ENCODE measurements around the gene PLEKHA5. TPM values are rescaled to one million over a fixed set of nuclear protein-coding genes. Genes with fewer than 3 reads are reported as not detected.
A peak's percentile ranks its signal among the peaks of the same experiment; 100 is the strongest.

The PLEKHA5 gene
- total and polyA plus RNA-seq, 4 donors, result 4.9 to 88.5 (median 20.9) TPM

GRCh38 chr12:19189522-19189921 is 60.0 kb downstream of the PLEKHA5 start:
- peaks cover 0 to 17% (median 6%) of the 10 kb centered on the region in 5 donors for H3K4me1 ChIP-seq (ENCODE audit: control insufficient read depth in 5 of 5, insufficient read depth in 5 of 5, low read length in 5 of 5)
- no peak overlapping the region for H3K4me3 ChIP-seq
- DNase-seq, result no peak
- no peak for TF ChIP-seq CTCF (IDR thresholded peaks at IDR 0.05; ENCODE audit: control extremely low read depth, extremely low read depth)
- 70 to 87% methylated on average over 1 of the region's 1 CpG for WGBS, 2 donors
- ATAC-seq (ENCODE audit: insufficient read depth, low FRiP score), result no peak
- no peaks in the 10 kb centered on the region for H3K27me3 ChIP-seq (ENCODE audit: control insufficient read depth in 3 of 3, insufficient read depth in 3 of 3, low read length in 2 of 3)
- no peaks in the 10 kb centered on the region for H3K36me3 ChIP-seq (ENCODE audit: control insufficient read depth in 4 of 4, insufficient read depth in 4 of 4, low read length in 4 of 4)
- no peaks in the 10 kb centered on the region for H3K9me3 ChIP-seq (ENCODE audit: control insufficient read depth in 4 of 4, insufficient read depth in 3 of 4, low read length in 3 of 4)
- H3K27ac ChIP-seq (ENCODE audit: low read depth in 1 of 2, low read length in 1 of 2), result peak overlapping the region in 1 of 2 donors; percentile 23
- H3K9ac ChIP-seq (ENCODE audit: insufficient read depth in 1 of 2, low read length in 2 of 2), result no peak overlapping the region

GRCh38 chr12:19190292-19191031 is 60.9 kb downstream of the PLEKHA5 start:
- H3K4me3 ChIP-seq, result no peak overlapping the region
- H3K9ac ChIP-seq (ENCODE audit: insufficient read depth in 1 of 2, low read length in 2 of 2), result no peak overlapping the region
- no peak for TF ChIP-seq CTCF (IDR thresholded peaks at IDR 0.05; ENCODE audit: control extremely low read depth, extremely low read depth)
- no peaks in the 10 kb centered on the region for H3K9me3 ChIP-seq (ENCODE audit: control insufficient read depth in 4 of 4, insufficient read depth in 3 of 4, low read length in 3 of 4)
- peaks cover 0 to 17% (median 6%) of the 10 kb centered on the region in 5 donors for H3K4me1 ChIP-seq (ENCODE audit: control insufficient read depth in 5 of 5, insufficient read depth in 5 of 5, low read length in 5 of 5)
- peak in 2 of 3 donors; percentile 25 to 28 for DNase-seq
- WGBS, 2 donors, result 27 to 45% methylated on average over 2 of the region's 2 CpGs
- no peaks in the 10 kb centered on the region for H3K27me3 ChIP-seq (ENCODE audit: control insufficient read depth in 3 of 3, insufficient read depth in 3 of 3, low read length in 2 of 3)
- peak; percentile 37 for ATAC-seq (ENCODE audit: insufficient read depth, low FRiP score)
- peak overlapping the region in 1 of 2 donors; percentile 74 for H3K27ac ChIP-seq (ENCODE audit: low read depth in 1 of 2, low read length in 1 of 2)
- H3K36me3 ChIP-seq (ENCODE audit: control insufficient read depth in 4 of 4, insufficient read depth in 4 of 4, low read length in 4 of 4), result no peaks in the 10 kb centered on the region

GRCh38 chr12:19191089-19191488 is 61.6 kb downstream of the PLEKHA5 start:
- no peak overlapping the region for H3K4me3 ChIP-seq
- WGBS, 2 donors, result 83 to 92% methylated on average over 1 of the region's 1 CpG
- DNase-seq (no peak), ATAC-seq (ENCODE audit: insufficient read depth, low FRiP score) (no peak)
- no peaks in the 10 kb centered on the region for H3K36me3 ChIP-seq (ENCODE audit: control insufficient read depth in 4 of 4, insufficient read depth in 4 of 4, low read length in 4 of 4)
- H3K4me1 ChIP-seq (ENCODE audit: control insufficient read depth in 5 of 5, insufficient read depth in 5 of 5, low read length in 5 of 5), result peaks cover 0 to 17% (median 6%) of the 10 kb centered on the region in 5 donors
- no peak for TF ChIP-seq CTCF (IDR thresholded peaks at IDR 0.05; ENCODE audit: control extremely low read depth, extremely low read depth)
- no peak overlapping the region for H3K9ac ChIP-seq (ENCODE audit: insufficient read depth in 1 of 2, low read length in 2 of 2)
- H3K9me3 ChIP-seq (ENCODE audit: control insufficient read depth in 4 of 4, insufficient read depth in 3 of 4, low read length in 3 of 4), result no peaks in the 10 kb centered on the region
- H3K27me3 ChIP-seq (ENCODE audit: control insufficient read depth in 3 of 3, insufficient read depth in 3 of 3, low read length in 2 of 3), result no peaks in the 10 kb centered on the region
- peak overlapping the region in 1 of 2 donors; percentile 71 for H3K27ac ChIP-seq (ENCODE audit: low read depth in 1 of 2, low read length in 1 of 2)

All from lung (tissue), 12 donors.